IMR-90 (cell line): Measurements from ENCODE around the gene LRRC56. TPM values are rescaled to one million over a fixed set of nuclear protein-coding genes. Genes with fewer than 3 reads are reported as not detected.

ENCODE experiments used
- ATAC-seq: fragments of 200-7000 bp; cut with Tn5 transposase; 2 replicates; pipeline ENCODE4 v1.9.1; 2020; ENCODE audit warnings: low read depth, mild to moderate bottlenecking, moderate library complexity
- BruUV-seq: library from RNA; stranded (reverse); fragments of 400-500 nt; replicated peaks from 2 replicates; lab custom pipeline; 2021; lab: Mats Ljungman, UMichigan
- CTCF ChIA-PET: fragments of 300-600 bp; formaldehyde crosslinking; extraction: SDS; loops from one replicate; lab custom pipeline; 2021; ENCODE audit warnings: antibody characterized with exemption; lab: Yijun Ruan, JAX
- POLR2A ChIA-PET: fragments of 300-600 bp; sonication (Branson Sonifier 250); formaldehyde crosslinking; loops from one replicate; lab custom pipeline; 2022; ENCODE audit warnings: antibody characterized with exemption; ENCODE audit not compliant: unreplicated experiment; lab: Charles Lee
- DNase-seq: peaks from one replicate; pipeline ENCODE4 v3.0.0; 2013
- H2AFZ ChIP-seq: replicated peaks from 2 replicates; pipeline ENCODE3; 2013; ENCODE audit warnings: low read length, mild to moderate bottlenecking; ENCODE audit not compliant: poor library complexity
- H2AK5ac ChIP-seq: 2 replicates; pipeline ENCODE4 v1.6.1; 2013; ENCODE audit warnings: low read depth, low read length, inconsistent platforms
- H2AK9ac ChIP-seq: replicated peaks from 2 replicates; pipeline ENCODE3; 2013; ENCODE audit warnings: mild to moderate bottlenecking, low read depth, low read length, moderate library complexity; ENCODE audit not compliant: poor library complexity
- H2BK120ac ChIP-seq: 2 replicates; pipeline ENCODE4 v1.6.1; 2013; ENCODE audit warnings: low read depth, low read length, inconsistent platforms
- H2BK15ac ChIP-seq: 3 replicates; pipeline ENCODE4 v1.6.1; 2013; ENCODE audit warnings: low read depth, low read length, inconsistent platforms
- H2BK20ac ChIP-seq: 2 replicates; pipeline ENCODE4 v1.6.1; 2013; ENCODE audit warnings: low read depth, mild to moderate bottlenecking, inconsistent platforms, low read length, moderate library complexity
- H2BK5ac ChIP-seq: 2 replicates; pipeline ENCODE4 v1.6.1; 2013; ENCODE audit warnings: mild to moderate bottlenecking, low read depth, low read length, inconsistent platforms; ENCODE audit not compliant: poor library complexity, severe bottlenecking
- H3K14ac ChIP-seq: replicated peaks from 2 replicates; pipeline ENCODE4 v1.6.1; 2013; ENCODE audit warnings: low read depth, low read length, inconsistent platforms
- H3K18ac ChIP-seq: 2 replicates; pipeline ENCODE4 v1.6.1; 2013; ENCODE audit warnings: low read depth, low read length, control low read depth
- H3K23ac ChIP-seq: 2 replicates; pipeline ENCODE4 v1.6.1; 2013; ENCODE audit warnings: low read depth, low read length, inconsistent platforms
- H3K27ac ChIP-seq: 2 replicates; pipeline ENCODE4 v1.5.1; 2013; ENCODE audit warnings: mild to moderate bottlenecking, control low read depth, low read length; ENCODE audit not compliant: insufficient read depth
- H3K27me3 ChIP-seq: 2 replicates; pipeline ENCODE4 v1.6.1; 2013; ENCODE audit warnings: low read length; ENCODE audit not compliant: control insufficient read depth, insufficient read depth
- H3K36me3 ChIP-seq: 2 replicates; pipeline ENCODE4 v1.6.1; 2013; ENCODE audit warnings: low read length, mixed read lengths; ENCODE audit not compliant: control insufficient read depth, insufficient read depth
- H3K4ac ChIP-seq: 2 replicates; pipeline ENCODE4 v1.6.1; 2013; ENCODE audit warnings: low read depth, low read length, inconsistent platforms
- H3K4me1 ChIP-seq: 2 replicates; pipeline ENCODE4 v1.6.1; 2013; ENCODE audit warnings: low read length, mixed read lengths; ENCODE audit not compliant: control insufficient read depth, insufficient read depth
- H3K4me2 ChIP-seq: 2 replicates; pipeline ENCODE4 v1.6.1; 2013; ENCODE audit warnings: low read depth, mild to moderate bottlenecking, control low read depth, low read length, moderate library complexity
- H3K4me3 ChIP-seq: 2 replicates; pipeline ENCODE4 v1.5.1; 2013; ENCODE audit warnings: low read depth, mild to moderate bottlenecking, control low read depth, low read length, moderate library complexity; ENCODE audit not compliant: insufficient read depth
- H3K56ac ChIP-seq: 2 replicates; pipeline ENCODE4 v1.6.1; 2013; ENCODE audit warnings: low read length, inconsistent platforms; ENCODE audit not compliant: insufficient read depth; ENCODE audit errors: extremely low read depth
- H3K79me1 ChIP-seq, 2 experiments: 2 replicates each; pipeline ENCODE4 v1.6.1; 2013; ENCODE audit warnings: low read length in 2 of 2, inconsistent platforms in 1 of 2, low read depth in 1 of 2
- H3K9ac ChIP-seq: 2 replicates; pipeline ENCODE4 v1.6.1; 2013; ENCODE audit warnings: low read depth, low read length, control low read depth
- H3K9me1 ChIP-seq: 2 replicates; pipeline ENCODE4 v1.6.1; 2013; ENCODE audit warnings: low read length, inconsistent platforms; ENCODE audit not compliant: insufficient read depth
- H3K9me3 ChIP-seq: 2 replicates; pipeline ENCODE4 v1.6.1; 2013; ENCODE audit warnings: low read length; ENCODE audit not compliant: control insufficient read depth, insufficient read depth
- H4K20me1 ChIP-seq: 2 replicates; pipeline ENCODE4 v1.6.1; 2013; ENCODE audit warnings: low read length, inconsistent platforms; ENCODE audit not compliant: insufficient read depth
- H4K5ac ChIP-seq: 2 replicates; pipeline ENCODE4 v1.6.1; 2013; ENCODE audit warnings: mild to moderate bottlenecking, low read depth, low read length, control low read depth
- H4K8ac ChIP-seq, 2 experiments: 2 replicates each; pipeline ENCODE4 v1.6.1; 2013; ENCODE audit warnings: low read depth in 2 of 2, low read length in 2 of 2, control low read depth in 1 of 2, inconsistent platforms in 1 of 2
- H4K91ac ChIP-seq: 2 replicates; pipeline ENCODE4 v1.6.1; 2013; ENCODE audit warnings: low read depth, low read length, inconsistent platforms; ENCODE audit not compliant: insufficient read depth
- MAFK ChIP-seq: IDR thresholded peaks from 2 replicates; pipeline ENCODE4 v1.6.1; 2012; ENCODE audit warnings: low read depth, low read length, improper control_type of control experiment
- MXI1 ChIP-seq: IDR thresholded peaks from 2 replicates; pipeline ENCODE4 v1.6.1; 2012; ENCODE audit warnings: low read depth, mild to moderate bottlenecking, low read length, moderate library complexity, borderline replicate concordance
- NFE2L2 ChIP-seq: fragments of 150-350 bp; IDR thresholded peaks from 2 replicates; pipeline ENCODE4 v1.6.1; 2016; ENCODE audit warnings: low read depth, mild to moderate bottlenecking, low read length
- SMC3 ChIP-seq: fragments of 150-350 bp; IDR thresholded peaks from 2 replicates; pipeline ENCODE4 v1.6.1; 2016; ENCODE audit warnings: low read depth, mild to moderate bottlenecking, antibody characterized with exemption, low read length, moderate library complexity
- WGBS, 2 experiments: methylation state at CpG; one replicate each; pipeline versions ENCODE4 v1.1.5 to v1.1.7; 2013; ENCODE audit warnings: missing lambda C conversion rate in 2 of 2; ENCODE audit not compliant: insufficient read length in 1 of 2; ENCODE audit errors: extremely low coverage in 2 of 2; 5-methylcytosine and 5-hydroxymethylcytosine counted together
- dilution Hi-C: fragments of 300-500 bp; cut with HindIII; formaldehyde crosslinking; loops from one replicate; pipeline ENCODE4 v1.14.3; 2018; ENCODE audit warnings: low sequenced_read_pairs; ENCODE audit not compliant: unreplicated experiment
- in situ Hi-C: fragments of 300-500 bp; cut with MboI; formaldehyde crosslinking; loops from 3 replicates; pipeline ENCODE4 v1.14.3; 2019; ENCODE audit warnings: low sequenced_read_pairs, inconsistent platforms, mixed read lengths
- intact Hi-C: fragments of 100-400 bp; cut with micrococcal nuclease; formaldehyde crosslinking; loops from 2 replicates; pipeline ENCODE4 v1.10.0; 2022
- polyA plus RNA-seq, 3 experiments: library from polyadenylated mRNA; depleted of rRNA; stranded (reverse); fragments of >200 nt; gene quantifications; 2 replicates each; pipeline ENCODE4 v1.2.3, GENCODE V29; 2012; ENCODE audit warnings: low replicate concordance in 1 of 3
- total RNA-seq: library from RNA; depleted of rRNA; stranded (reverse); fragments of >200 nt; gene quantifications from 2 replicates; pipeline ENCODE4 v1.2.3, GENCODE V29; 2012

The LRRC56 gene
- total and polyA plus RNA-seq, 2 of the 4 experiments (the other 2 are of a cell fraction) = 0.36 to 1.3 TPM

GRCh38 chr11:488992-489391 lies 48.3 kb upstream of the LRRC56 start:
- Histone ChIP-seq H3K4ac (no peak overlapping the region), H3K14ac (no peak overlapping the region), H2BK15ac (no peak overlapping the region), H2AK9ac (no peak overlapping the region), H2BK5ac (no peak overlapping the region), H3K27me3 (no peaks in the 10 kb centered on the region), H3K23ac (no peak overlapping the region), H2BK120ac (no peak overlapping the region), H3K4me2 (no peak overlapping the region), H3K9me3 (no peaks in the 10 kb centered on the region), H3K9ac (no peak overlapping the region), H3K4me1 (no peaks in the 10 kb centered on the region), H3K4me3 (no peak overlapping the region), H2AK5ac (no peak overlapping the region), H3K79me1 (peaks cover 6 to 23% of the 10 kb centered on the region in 2 experiments; a peak in 3 of 4 replicates), H3K18ac (no peak overlapping the region), H3K56ac (no peak overlapping the region), H4K5ac (no peak overlapping the region), H3K9me1 (no peaks in the 10 kb centered on the region), H2BK20ac (no peak overlapping the region), H3K27ac (no peak overlapping the region), H4K8ac (no peak overlapping the region), H4K20me1 (peaks cover 4% of the 10 kb centered on the region; the same call in 1 of the 2 replicates), H2AFZ (no peak overlapping the region), H4K91ac (no peak overlapping the region), H3K36me3 (peaks cover 23% of the 10 kb centered on the region)
- WGBS, 2 experiments = 93% methylated on average over 10 of the region's 19 CpGs; no CpG with 5 or more reads in 1 of the 2 experiments
- in situ Hi-C loops = no loop called here
- DNase-seq (no peak), ATAC-seq (no peak)
- intact Hi-C loops = no loop called here
- no peak for TF ChIP-seq MXI1
- no peak for TF ChIP-seq NFE2L2
- no peak for TF ChIP-seq SMC3
- no peak for TF ChIP-seq MAFK
- no TSS peak for BruUV-seq
- dilution Hi-C loops = no loop called here
- ChIA-PET CTCF (no interaction called here), POLR2A (no interaction called here)
